Measurements from ENCODE around the gene SMR3A. TPM values are rescaled to one million over a fixed set of nuclear protein-coding genes. Genes with fewer than 3 reads are reported as not detected.

The SMR3A gene
- polyA plus RNA-seq, 1 of the 3 experiments (the other 2 are of a cell fraction), result not detected

DNA sequence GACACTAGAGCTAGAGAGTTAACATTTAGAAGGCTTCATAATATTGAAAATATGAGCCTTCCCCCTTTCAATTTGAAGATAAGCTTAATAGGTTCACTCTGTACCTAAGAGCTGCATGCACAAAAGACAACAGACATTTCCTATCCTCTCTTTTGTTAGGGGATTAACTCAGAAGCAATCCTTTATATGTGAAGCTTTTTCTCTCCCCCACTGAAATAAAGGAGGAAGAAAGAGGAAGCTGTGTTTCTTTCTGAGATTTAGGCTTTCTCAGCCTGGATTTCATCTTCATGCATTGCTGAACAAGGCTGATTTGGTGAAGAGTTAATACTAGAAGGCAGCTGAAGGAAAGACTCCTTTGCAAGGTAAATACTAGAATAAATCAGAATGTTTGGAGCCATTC is 46.8 kb upstream of the SMR3A start (continued):
- no peak for TF ChIP-seq RXRA (IDR thresholded peaks at IDR 0.05; ENCODE audit: borderline replicate concordance, low read depth)
- TF ChIP-seq MXI1 (IDR thresholded peaks at IDR 0.05; ENCODE audit: low read depth, low read length), result no peak
- TF ChIP-seq, protein P1, sequence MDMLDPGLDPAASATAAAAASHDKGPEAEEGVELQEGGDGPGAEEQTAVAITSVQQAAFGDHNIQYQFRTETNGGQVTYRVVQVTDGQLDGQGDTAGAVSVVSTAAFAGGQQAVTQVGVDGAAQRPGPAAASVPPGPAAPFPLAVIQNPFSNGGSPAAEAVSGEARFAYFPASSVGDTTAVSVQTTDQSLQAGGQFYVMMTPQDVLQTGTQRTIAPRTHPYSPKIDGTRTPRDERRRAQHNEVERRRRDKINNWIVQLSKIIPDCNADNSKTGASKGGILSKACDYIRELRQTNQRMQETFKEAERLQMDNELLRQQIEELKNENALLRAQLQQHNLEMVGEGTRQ (IDR thresholded peaks at IDR 0.05; ENCODE audit: borderline replicate concordance, low read depth, low read length), result no peak
- TF ChIP-seq, protein P2, sequence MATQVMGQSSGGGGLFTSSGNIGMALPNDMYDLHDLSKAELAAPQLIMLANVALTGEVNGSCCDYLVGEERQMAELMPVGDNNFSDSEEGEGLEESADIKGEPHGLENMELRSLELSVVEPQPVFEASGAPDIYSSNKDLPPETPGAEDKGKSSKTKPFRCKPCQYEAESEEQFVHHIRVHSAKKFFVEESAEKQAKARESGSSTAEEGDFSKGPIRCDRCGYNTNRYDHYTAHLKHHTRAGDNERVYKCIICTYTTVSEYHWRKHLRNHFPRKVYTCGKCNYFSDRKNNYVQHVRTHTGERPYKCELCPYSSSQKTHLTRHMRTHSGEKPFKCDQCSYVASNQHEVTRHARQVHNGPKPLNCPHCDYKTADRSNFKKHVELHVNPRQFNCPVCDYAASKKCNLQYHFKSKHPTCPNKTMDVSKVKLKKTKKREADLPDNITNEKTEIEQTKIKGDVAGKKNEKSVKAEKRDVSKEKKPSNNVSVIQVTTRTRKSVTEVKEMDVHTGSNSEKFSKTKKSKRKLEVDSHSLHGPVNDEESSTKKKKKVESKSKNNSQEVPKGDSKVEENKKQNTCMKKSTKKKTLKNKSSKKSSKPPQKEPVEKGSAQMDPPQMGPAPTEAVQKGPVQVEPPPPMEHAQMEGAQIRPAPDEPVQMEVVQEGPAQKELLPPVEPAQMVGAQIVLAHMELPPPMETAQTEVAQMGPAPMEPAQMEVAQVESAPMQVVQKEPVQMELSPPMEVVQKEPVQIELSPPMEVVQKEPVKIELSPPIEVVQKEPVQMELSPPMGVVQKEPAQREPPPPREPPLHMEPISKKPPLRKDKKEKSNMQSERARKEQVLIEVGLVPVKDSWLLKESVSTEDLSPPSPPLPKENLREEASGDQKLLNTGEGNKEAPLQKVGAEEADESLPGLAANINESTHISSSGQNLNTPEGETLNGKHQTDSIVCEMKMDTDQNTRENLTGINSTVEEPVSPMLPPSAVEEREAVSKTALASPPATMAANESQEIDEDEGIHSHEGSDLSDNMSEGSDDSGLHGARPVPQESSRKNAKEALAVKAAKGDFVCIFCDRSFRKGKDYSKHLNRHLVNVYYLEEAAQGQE (IDR thresholded peaks at IDR 0.05; ENCODE audit: low read depth, low read length), result no peak

DNA sequence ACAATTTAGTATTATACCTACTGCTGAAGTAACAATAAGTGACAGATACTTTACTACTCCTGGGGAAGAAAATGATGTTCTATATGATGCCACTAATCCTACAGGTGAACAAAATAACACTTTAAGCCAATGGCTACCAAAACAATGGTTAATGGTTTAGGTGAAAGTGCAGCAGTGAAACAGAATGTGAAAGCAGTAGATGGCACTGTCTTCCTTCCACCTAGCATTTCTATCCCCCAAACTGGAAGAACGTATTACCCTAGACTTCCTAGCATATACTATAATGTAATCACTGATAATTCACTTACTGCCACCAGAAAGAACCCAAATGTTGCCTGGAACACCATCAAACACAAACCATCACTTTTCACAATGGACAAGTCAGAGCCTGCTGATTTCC is 44.6 kb upstream of the SMR3A start:
- no peak overlapping the region for H3K27ac ChIP-seq (ENCODE audit: low read depth in 2 of 2, low read length in 1 of 2)
- no peaks in the 10 kb centered on the region for H3K36me3 ChIP-seq (replicated peaks in 1 of 2; ENCODE audit: control insufficient read depth in 1 of 2, insufficient read depth in 2 of 2, low read length in 1 of 2)
- ChIA-PET CTCF (interaction anchor here (1.0 kb wide), 1 partner anchor 10 kb away, joined by 3 read pairs; no protein-coding TSS in a partner anchor), POLR2A (no interaction called here)
- no peaks in the 10 kb centered on the region for H3K79me2 ChIP-seq (ENCODE audit: insufficient read depth)
- no peak for DNase-seq
- H3K27me3 ChIP-seq (ENCODE audit: insufficient read depth), result no peaks in the 10 kb centered on the region
- H3K9ac ChIP-seq, result no peak overlapping the region
- TF ChIP-seq GATA2 (CRISPR knock-in tag; IDR thresholded peaks at IDR 0.05), result no peak
- TF ChIP-seq, protein P3, sequence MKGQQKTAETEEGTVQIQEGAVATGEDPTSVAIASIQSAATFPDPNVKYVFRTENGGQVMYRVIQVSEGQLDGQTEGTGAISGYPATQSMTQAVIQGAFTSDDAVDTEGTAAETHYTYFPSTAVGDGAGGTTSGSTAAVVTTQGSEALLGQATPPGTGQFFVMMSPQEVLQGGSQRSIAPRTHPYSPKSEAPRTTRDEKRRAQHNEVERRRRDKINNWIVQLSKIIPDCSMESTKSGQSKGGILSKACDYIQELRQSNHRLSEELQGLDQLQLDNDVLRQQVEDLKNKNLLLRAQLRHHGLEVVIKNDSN (IDR thresholded peaks at IDR 0.05; ENCODE audit: borderline replicate concordance, low read depth), result no peak
- TF ChIP-seq, protein P4, sequence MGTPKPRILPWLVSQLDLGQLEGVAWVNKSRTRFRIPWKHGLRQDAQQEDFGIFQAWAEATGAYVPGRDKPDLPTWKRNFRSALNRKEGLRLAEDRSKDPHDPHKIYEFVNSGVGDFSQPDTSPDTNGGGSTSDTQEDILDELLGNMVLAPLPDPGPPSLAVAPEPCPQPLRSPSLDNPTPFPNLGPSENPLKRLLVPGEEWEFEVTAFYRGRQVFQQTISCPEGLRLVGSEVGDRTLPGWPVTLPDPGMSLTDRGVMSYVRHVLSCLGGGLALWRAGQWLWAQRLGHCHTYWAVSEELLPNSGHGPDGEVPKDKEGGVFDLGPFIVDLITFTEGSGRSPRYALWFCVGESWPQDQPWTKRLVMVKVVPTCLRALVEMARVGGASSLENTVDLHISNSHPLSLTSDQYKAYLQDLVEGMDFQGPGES (IDR thresholded peaks at IDR 0.05; ENCODE audit: low read depth, low read length), result no peak
- no peak for TF ChIP-seq SIN3A (IDR thresholded peaks at IDR 0.05; ENCODE audit: borderline replicate concordance, low read depth, low read length)
- no peak for TF ChIP-seq RAD21 (IDR thresholded peaks at IDR 0.05; ENCODE audit: low read length)
- TF ChIP-seq, protein P5, sequence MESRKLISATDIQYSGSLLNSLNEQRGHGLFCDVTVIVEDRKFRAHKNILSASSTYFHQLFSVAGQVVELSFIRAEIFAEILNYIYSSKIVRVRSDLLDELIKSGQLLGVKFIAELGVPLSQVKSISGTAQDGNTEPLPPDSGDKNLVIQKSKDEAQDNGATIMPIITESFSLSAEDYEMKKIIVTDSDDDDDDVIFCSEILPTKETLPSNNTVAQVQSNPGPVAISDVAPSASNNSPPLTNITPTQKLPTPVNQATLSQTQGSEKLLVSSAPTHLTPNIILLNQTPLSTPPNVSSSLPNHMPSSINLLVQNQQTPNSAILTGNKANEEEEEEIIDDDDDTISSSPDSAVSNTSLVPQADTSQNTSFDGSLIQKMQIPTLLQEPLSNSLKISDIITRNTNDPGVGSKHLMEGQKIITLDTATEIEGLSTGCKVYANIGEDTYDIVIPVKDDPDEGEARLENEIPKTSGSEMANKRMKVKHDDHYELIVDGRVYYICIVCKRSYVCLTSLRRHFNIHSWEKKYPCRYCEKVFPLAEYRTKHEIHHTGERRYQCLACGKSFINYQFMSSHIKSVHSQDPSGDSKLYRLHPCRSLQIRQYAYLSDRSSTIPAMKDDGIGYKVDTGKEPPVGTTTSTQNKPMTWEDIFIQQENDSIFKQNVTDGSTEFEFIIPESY (IDR thresholded peaks at IDR 0.05; ENCODE audit: borderline replicate concordance, low read depth), result no peak
- no peak for TF ChIP-seq FOXM1 (IDR thresholded peaks at IDR 0.05; ENCODE audit: low read depth)
- no peak for TF ChIP-seq FOXJ3 (CRISPR knock-in tag; IDR thresholded peaks at IDR 0.05)
- TF ChIP-seq POLR2AphosphoS5 (IDR thresholded peaks at IDR 0.05; ENCODE audit: low read depth, low read length), result no peak
- no peak for TF ChIP-seq FOSL2 (IDR thresholded peaks at IDR 0.05; ENCODE audit: borderline replicate concordance, low read depth)
- no peak for TF ChIP-seq SMC3 (IDR thresholded peaks at IDR 0.05; ENCODE audit: low read depth, low read length)
- TF ChIP-seq CHD2 (IDR thresholded peaks at IDR 0.05; ENCODE audit: low read length, partially characterized antibody), result no peak
- H3K4me3 ChIP-seq (ENCODE audit: low read depth in 2 of 2, low read length in 1 of 2), result no peak overlapping the region
- H3K4me1 ChIP-seq (ENCODE audit: control insufficient read depth in 1 of 2, insufficient read depth in 2 of 2, low read depth in 1 of 2, low read length in 1 of 2), result no peaks in the 10 kb centered on the region
- 0% methylated on average over 1 of the region's 1 CpG for WGBS (ENCODE audit: low lambda C conversion rate)
- no peak overlapping the region for H3K4me2 ChIP-seq
- no peak overlapping the region for H2AFZ ChIP-seq (ENCODE audit: low read depth)
- H3K9me2 ChIP-seq, result no peaks in the 10 kb centered on the region
- no peaks in the 10 kb centered on the region for H3F3A ChIP-seq (replicated peaks; ENCODE audit: insufficient read depth)
- H4K20me1 ChIP-seq (ENCODE audit: insufficient read depth), result no peaks in the 10 kb centered on the region
- no peaks in the 10 kb centered on the region for H3K9me3 ChIP-seq
